Stimulated activated CD8-positive, alpha-beta memory T cell treated with anti-CD3 and anti-CD28 coated beads, Interleukin-12 subunit alpha, Interleukin-12 subunit beta, amount 100 ng/mL, for 1 hour (primary cell): ENCODE data around the gene DESI1.
"Not testable (repeated sequence)": the region's sequence is repeated elsewhere in the genome, so short reads cannot be mapped to it uniquely, and the experiment has no call there.

Experiments
- DNase-seq: peaks from one replicate; pipeline ENCODE4 v3.0.0-alpha.2; 2020; ENCODE audit warnings: low read depth

Gene DESI1

GRCh38 chr22:41585898-41586297 lies 34.9 kb downstream of the DESI1 start:
- DNase-seq, result no peak

DNA sequence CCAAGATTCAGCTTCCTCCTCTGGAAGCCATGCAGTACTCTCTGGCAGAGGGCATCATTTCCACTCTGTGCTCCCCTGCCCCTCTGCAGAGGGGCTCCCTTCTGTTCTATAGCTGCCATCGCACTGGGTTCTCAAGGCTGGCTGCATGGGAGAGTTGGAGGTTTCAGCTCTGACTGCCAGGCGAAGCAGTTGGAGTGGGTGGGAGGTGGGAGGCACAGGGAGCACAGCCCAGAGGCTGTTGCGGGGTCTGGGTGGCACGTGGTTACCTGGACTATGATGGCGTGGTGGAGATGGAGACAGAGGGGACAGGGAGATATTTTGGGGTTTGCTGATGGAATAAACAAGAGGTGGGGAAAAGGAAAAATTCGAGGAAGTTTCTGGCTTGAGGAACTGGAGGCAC lies 36.0 kb downstream of the DESI1 start:
- no peak for DNase-seq

DNA sequence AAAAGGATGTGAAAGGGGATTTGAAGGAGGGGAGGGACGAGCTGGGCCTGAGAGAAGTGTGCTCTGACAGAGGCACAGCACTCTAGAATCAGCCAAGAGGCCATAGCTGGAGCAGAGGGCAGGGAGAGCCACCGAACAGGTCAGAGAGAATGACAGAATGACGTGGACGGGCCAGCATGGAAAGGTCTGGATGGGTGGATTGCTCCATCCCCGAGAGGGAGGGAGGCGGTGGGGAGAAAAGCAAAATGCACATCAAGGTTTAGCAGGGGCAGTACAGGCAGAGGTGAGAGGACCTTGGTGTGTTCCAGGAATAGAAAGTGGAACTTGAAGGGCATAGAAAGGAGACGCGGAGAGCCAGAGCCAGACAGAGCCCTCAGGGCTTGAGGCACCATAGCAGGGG lies 38.1 kb downstream of the DESI1 start:
- no peak for DNase-seq

DNA sequence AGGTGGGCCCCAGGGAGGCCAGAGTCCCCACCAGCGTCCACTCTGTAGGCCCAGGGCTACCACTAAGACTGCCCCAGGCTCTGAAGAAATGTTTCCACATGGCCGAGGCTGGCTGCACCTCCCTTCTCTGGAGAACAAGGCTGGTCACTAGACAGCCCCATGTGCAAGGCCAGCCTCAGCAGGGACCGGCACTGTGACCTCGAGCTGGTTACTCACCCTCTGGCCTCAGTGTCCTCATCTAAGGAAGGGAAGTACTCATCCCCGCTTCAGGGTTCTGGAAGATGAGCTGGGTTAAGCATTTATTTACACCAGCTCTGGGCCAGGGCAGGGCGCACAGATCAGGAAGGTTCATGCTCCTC lies 40.9 kb downstream of the DESI1 start:
- no peak for DNase-seq

DNA sequence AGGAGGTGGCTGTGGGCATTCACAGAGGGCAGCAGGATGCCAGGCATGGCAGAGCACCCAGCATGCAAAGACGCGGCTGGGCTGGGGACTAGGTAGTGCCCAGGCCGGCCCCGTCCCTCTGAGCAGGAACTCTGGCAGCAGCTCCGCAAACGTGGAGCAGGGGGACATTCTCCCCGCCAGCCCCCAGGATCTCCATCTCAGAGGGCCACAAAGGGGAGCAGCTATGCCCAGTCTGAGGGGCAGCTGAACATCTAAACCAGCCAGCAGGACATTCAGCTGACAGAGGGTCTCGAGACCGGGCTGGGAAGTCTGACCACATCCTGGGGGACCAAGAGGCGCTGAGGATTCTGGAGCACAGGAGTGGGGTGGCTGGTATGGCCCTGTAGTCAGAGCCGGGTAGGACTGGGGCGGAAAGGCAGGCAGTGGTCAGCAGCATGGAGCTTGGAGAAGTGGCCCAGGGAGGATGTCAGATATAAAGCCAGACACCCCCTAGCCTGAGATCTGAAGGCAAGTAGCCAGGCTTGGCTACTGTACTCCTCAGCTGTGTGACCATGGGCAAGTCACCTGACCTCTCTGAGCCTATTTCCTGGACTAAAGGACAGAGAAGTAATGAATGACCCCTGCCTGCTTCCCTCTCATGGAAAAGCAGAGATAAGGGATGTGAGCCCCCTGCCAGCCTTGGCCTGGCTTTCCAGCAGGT lies 41.4 kb downstream of the DESI1 start:
- DNase-seq, result no peak

- no peak for DNase-seq
Measured at GRCh38 chr22:41578818-41579217, 42.0 kb downstream of the DESI1 start.

- DNase-seq, result no peak
Measured at GRCh38 chr22:41578114-41578513, 42.7 kb downstream of the DESI1 start.

DNA sequence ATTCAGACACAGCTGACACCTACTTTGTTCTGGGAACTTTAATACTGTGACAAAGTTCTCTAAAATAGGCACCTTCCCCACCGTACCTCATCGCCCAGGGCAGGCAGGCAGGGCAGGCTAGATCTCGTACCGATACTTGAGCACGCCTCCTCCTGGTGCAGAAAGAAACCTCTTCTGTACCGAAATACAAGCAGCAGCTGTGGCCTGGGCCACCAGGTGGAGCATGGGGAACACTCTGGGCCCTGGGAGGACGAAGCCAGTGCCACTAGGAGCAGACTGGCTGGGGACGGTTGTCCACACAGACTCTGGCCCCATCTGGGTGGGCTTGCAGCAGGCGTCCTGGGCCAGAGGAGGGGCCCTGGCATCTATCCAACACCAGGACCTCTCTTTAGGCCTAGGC lies 44.0 kb downstream of the DESI1 start:
- DNase-seq, result no peak

DNA sequence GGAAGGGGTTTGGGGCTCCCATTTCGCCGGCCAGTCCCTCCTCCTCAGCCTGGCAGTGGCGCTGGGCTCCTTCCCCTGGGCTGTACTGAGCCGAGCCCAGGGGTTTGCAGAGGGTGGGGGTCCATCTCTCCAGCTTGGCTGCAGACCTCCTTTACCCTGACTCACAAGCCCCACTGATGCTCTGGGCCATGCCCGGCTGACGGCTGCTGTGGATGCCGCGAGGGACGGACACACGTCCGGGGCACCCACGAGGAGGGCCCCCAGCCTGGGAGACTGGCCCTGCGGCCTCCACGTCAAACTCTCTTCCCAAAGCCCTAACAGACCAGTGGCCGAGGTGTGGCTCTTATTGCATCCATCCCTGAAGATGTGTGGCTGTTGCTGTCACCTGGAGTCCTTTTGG lies 45.3 kb downstream of the DESI1 start:
- no peak for DNase-seq

DNA sequence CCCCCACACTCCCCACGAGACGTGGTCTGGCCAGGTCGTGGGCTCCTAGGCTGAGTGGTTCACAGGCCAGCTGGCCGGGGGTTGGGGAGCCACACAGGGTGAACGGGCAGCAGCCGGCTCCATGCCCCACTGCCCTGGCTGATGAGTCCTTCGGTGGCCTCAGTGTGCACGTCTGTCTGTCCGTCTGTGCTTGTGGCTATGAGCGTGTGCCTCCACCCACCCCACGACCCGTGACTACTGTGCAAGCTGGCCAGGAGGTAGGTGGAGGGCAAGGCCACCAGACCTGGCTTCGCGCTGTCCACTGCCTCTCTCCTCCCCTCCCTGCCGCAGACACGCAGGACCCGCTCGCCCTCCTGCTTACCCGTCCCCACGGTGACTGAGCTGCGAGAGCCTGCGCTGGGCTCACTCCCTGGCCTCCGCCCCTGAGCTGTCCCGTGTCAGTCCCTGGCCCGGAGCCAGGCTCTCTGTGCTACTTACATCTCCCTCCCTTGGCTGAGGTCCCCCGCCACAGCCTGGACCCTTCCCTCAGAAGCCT lies 45.9 kb downstream of the DESI1 start:
- no peak for DNase-seq

DNA sequence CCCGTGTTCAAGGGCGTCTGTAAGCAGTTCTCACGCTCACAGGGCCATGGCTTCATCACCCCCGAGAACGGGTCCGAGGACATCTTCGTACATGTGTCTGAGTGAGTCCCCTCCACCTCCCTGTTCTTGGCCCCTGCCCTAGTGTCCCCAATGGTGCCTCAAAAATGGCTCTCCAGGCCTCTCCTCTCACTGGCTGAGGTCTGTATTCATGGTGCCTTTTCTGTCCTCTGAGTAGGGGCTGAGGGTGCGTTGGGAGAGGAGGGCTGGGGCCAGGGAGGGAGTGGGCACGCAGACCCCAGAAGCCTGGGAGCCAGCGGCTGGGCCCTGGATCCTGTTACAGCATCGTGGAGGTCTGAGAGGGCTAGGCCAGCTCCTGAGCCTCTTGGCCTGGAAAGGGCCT lies 47.2 kb downstream of the DESI1 start:
- no peak for DNase-seq

DNA sequence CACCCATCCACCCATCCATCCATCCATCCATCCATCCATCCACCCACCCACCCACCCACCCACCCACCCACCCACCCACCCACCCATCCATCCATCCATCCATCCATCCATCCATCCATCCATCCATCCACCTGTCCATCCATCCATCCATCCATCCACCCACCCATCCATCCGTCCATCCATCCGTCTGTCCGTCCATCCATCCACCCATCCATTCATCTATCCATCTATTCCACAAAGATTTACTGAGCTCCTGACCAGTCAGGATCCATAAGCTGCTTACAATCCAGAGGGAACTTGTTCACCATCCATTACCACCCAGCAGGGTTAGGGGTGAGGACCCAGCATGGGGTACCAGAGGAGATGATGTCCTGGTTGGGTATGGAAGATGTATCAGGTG lies 48.5 kb downstream of the DESI1 start:
- DNase-seq, result not testable (repeated sequence)

GRCh38 chr22:41571786-41572185 lies 49.1 kb downstream of the DESI1 start:
- DNase-seq, result no peak

DNA sequence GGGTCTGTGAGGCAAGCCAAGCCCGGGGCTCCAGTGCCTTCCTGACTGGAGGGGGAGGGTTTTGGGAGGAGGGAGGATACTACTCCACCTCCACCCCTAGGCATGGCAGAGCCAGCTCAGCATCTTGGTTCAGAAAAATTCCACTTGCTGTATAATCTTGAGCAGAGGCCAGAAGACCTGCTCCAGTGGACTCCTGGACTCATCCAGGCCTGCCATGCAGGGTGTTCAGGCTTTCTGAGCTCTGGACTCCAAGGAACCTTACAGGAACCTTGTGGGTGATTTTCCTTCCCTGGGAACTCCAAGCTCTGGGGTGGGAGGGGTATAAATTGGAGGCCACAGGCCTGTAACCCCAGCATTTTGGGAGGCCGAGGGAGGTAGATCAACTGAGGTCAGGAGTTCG lies 50.6 kb downstream of the DESI1 start:
- no peak for DNase-seq

DNA sequence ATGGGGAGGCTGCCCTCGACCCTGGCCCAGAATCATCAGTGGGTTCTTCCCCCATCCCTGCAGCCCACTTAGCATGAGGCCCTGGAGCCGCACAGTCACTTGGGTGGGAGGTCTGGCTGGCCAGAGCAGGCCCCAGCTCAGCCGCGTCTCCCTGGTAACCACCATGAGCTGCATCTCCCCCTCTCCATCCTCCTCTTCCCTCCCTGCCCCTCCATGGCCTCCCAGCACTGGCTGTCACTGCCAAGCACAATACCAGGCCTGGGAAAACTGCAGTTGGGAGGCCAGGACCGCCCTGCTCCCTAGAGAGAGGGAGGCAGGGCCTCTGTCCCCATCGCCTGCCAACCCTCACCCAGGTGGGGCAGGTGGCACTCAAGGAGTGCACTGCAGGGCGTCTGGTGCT lies 52.0 kb downstream of the DESI1 start:
- DNase-seq, result no peak

DNA sequence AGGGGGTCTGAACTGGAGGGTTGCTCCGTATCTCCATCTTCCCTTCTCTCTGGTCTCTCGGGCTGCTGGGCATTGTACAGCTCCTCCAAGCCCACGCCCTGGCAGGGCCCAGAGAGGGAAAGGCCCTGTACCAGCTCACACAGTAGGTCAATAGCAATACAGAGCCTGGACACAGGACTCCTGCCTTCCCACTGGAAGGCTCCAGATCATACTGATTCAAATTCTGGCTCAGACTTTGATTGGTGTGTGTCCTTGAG lies 53.4 kb downstream of the DESI1 start:
- DNase-seq, result no peak

DNA sequence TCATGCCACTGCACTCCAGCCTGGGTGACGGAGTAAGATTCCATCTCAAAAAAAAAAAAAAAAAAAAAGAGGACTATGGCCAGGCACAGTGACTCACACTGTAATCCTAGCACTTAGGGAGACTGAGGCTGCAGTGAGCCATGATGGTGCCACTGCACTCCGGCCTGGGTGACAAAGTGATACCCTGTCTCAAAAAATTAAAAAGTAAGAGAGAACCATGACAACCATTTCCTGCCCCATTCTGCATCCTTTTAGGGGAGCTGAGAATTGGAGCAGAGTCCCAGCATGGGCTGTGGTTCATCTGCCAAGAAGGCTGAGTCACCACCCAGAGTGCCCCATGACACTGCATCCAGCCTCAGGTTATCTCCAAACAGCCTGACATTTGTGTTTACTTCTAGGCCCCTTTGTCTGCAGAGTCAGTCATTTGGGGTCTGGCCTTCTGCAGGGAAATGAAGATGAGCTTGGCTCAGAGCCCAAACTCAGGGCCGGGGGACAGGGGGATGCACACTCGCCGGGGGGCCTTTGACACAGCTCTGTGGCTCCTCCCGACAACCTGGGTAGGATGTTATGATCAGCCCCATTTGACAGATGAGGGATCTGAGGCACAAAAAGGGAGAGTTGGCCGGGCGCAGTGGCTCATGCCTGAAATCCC lies 55.3 kb downstream of the DESI1 start:
- no peak for DNase-seq

- no peak for DNase-seq
Measured at GRCh38 chr22:41564563-41564962, 56.3 kb downstream of the DESI1 start.

DNA sequence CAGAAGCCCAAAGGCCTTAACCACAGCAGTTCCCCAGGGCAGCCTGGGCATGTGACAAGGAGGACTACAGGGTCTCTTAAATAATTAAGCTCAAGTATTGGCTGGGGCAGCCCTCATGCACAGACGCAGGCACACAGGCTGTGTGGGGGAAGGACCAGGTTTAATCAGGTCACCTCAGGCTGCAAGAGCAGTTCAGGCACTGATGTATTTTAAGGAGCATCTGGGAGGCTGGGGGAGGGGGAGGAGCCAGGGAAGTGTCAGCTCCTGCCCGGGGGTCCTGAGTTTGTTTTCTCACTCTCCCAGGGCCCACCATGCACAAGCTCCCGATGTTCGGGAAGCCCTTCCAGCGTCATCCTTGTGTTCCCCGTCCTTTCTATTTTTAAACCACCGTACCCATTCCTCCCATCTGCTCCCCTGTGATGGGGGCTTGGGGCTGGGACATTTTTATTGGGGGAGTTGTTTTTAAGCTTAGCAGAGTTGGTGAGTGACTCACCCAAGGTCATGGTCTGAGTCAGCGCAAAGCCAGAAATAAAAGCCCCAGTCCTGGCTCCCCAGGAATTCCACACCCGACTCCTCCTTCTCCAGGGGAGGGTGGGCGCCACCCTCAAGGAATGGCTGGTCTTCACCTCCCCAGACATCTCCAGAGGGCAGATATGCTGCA lies 57.7 kb downstream of the DESI1 start:
- DNase-seq, result no peak

DNA sequence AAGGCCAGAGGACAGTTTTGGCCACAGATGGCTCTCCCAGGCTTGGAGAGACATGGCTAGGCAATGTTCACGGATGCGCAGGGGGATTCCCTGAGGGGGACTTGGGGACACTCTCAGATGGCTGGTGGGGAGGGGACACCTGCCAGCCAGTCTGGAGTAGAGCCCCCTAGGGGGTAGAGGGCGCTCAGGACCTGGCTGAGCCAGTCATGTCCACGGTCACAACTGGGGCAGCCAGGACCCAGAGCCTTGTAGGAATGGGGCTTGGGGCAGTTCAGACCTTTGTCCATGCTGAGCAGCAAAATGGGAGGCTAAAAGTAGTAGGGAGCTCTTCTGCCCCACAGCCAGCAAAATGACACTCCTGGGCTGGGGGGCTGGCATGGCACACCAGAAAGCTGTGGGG lies 58.4 kb downstream of the DESI1 start:
- no peak for DNase-seq

- no peak for DNase-seq
Measured at GRCh38 chr22:41561788-41562187, 59.1 kb downstream of the DESI1 start.

DNA sequence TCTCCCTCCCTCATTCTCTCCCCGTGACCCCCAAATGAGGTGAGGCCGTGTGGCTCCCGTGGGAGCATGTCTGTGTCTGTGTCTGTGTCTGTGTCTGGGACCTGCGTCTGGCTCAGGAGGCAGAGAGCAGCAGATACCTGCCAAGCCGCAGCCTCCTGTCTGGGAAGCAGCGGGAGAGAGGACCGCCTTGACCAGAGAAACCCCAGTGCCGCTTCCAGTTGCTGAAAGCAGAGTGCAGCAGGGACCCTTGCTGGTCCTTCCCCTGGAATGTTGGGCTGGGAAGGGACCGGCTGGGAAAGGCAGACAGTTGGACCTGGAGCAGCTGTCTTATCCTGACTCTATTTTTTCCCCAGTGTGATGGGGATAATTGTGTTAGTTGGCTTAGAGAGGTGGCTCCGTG lies 59.5 kb downstream of the DESI1 start:
- no peak for DNase-seq

GRCh38 chr22:41560095-41560471 lies 60.8 kb downstream of the DESI1 start:
- no peak for DNase-seq

DNA sequence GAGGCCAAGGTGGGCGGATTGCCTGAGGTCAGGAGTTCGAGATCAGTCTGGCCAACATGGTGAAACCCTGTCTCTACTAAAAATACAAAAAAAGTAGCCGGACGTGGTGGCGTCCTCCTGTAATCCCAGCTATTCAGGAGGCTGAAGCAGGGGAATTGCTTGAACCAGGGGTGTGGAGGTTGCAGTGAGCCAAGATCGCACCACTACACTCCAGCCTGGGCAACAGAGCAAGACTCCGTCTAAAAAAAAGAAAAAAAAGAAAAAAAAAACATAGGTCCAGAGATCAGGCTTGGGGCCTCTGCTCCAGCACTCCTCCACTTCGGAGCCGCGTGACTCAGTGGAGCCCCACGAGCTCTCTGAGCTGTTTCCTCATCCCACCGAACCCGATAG lies 62.6 kb downstream of the DESI1 start:
- DNase-seq, result not testable (repeated sequence)
